AG04450 (cell line): Measurements from ENCODE around the gene MESP2. TPM values are rescaled to one million over a fixed set of nuclear protein-coding genes. Genes with fewer than 3 reads are reported as not detected.

Source experiments
- CTCF ChIA-PET: fragments of 300-600, 350-600 bp; formaldehyde crosslinking; extraction: SDS; loops from one replicate; lab custom pipeline; 2022; ENCODE audit warnings: antibody characterized with exemption, inconsistent platforms; lab: Charles Lee
- POLR2A ChIA-PET: fragments of 350-600 bp; formaldehyde crosslinking; extraction: SDS; loops from one replicate; lab custom pipeline; 2021; ENCODE audit warnings: antibody characterized with exemption, inconsistent platforms; lab: Yijun Ruan, JAX
- DNase-seq: peaks from one replicate; pipeline ENCODE4 v3.0.0-alpha.2; 2011; ENCODE audit warnings: low read depth, low spot score
- H3K27ac ChIP-seq: one replicate; pipeline ENCODE4 v1.5.1; 2012; ENCODE audit warnings: low read depth, low read length, control low read depth
- H3K27me3 ChIP-seq: one replicate; pipeline ENCODE4 v1.6.0; 2012; ENCODE audit warnings: low read length; ENCODE audit not compliant: control insufficient read depth, insufficient read depth
- H3K4me3 ChIP-seq: 2 replicates; pipeline ENCODE4 v1.5.1; 2011; ENCODE audit warnings: mild to moderate bottlenecking, low read depth, low read length, control low read depth
- H3K9me3 ChIP-seq: 2 replicates; pipeline ENCODE4 v1.5.1; 2012; ENCODE audit warnings: low read length; ENCODE audit not compliant: control insufficient read depth, insufficient read depth
- polyA plus RNA-seq: library from polyadenylated mRNA; depleted of rRNA; stranded (reverse); fragments of >200 nt; gene quantifications from 2 replicates; pipeline ENCODE4 v1.2.3, GENCODE V29; 2011
- TF ChIP-seq, protein P1 (sequence below): IDR thresholded peaks from 2 replicates; pipeline ENCODE4 v1.5.1; 2011; ENCODE audit warnings: low read depth, low read length, control low read depth, inconsistent platforms

The MESP2 gene
- polyA plus RNA-seq, 1 experiment: 0.20 TPM

DNA sequence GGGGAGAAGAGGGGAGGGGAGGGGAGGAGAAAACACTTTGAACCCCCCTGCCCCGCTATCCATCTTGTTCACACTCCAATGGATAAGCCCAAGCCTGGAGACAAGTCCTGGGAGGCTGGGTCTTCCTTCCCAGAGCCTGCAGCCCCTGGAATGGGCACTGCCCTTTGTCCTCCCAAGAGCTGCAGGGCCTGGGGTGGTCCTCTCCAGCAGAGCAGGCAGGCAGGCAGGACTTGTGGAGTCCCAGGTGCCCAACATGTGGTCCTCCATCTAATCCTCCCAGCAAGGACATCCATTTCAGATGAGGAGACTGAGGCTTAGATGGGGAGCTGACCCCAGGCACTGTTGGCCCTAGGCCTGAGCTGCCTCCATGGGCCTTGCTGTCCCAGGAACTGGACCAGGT, 10.4 kb upstream of the MESP2 start:
- Histone ChIP-seq H3K27ac (no peak overlapping the region), H3K9me3 (no peaks in the 10 kb centered on the region; the same call in 1 of the 2 replicates), H3K27me3 (no peaks in the 10 kb centered on the region), H3K4me3 (no peak overlapping the region)
- TF ChIP-seq, protein P1, sequence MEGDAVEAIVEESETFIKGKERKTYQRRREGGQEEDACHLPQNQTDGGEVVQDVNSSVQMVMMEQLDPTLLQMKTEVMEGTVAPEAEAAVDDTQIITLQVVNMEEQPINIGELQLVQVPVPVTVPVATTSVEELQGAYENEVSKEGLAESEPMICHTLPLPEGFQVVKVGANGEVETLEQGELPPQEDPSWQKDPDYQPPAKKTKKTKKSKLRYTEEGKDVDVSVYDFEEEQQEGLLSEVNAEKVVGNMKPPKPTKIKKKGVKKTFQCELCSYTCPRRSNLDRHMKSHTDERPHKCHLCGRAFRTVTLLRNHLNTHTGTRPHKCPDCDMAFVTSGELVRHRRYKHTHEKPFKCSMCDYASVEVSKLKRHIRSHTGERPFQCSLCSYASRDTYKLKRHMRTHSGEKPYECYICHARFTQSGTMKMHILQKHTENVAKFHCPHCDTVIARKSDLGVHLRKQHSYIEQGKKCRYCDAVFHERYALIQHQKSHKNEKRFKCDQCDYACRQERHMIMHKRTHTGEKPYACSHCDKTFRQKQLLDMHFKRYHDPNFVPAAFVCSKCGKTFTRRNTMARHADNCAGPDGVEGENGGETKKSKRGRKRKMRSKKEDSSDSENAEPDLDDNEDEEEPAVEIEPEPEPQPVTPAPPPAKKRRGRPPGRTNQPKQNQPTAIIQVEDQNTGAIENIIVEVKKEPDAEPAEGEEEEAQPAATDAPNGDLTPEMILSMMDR: no peak
- CTCF ChIA-PET: interaction anchor here (0.8 to 19.0 kb wide), 2 partner anchors 109 to 110 kb away, joined by 3 to 498 read pairs; no protein-coding TSS in a partner anchor
- POLR2A ChIA-PET: no interaction called here
- DNase-seq: no peak

- H3K9me3 ChIP-seq: no peaks in the 10 kb centered on the region; the same call in 1 of the 2 replicates
- H3K4me3 ChIP-seq: no peak overlapping the region
- H3K27ac ChIP-seq: no peak overlapping the region
- ChIA-PET POLR2A (no interaction called here), CTCF (interaction anchor here (0.8 kb wide), 1 partner anchor 108 kb away, joined by 3 read pairs; no protein-coding TSS in a partner anchor)
- no peak for DNase-seq
- H3K27me3 ChIP-seq: no peaks in the 10 kb centered on the region
- TF ChIP-seq, protein P1: no peak
Observed at GRCh38 chr15:89766357-89767311, 9.5 kb upstream of the MESP2 start.

DNA sequence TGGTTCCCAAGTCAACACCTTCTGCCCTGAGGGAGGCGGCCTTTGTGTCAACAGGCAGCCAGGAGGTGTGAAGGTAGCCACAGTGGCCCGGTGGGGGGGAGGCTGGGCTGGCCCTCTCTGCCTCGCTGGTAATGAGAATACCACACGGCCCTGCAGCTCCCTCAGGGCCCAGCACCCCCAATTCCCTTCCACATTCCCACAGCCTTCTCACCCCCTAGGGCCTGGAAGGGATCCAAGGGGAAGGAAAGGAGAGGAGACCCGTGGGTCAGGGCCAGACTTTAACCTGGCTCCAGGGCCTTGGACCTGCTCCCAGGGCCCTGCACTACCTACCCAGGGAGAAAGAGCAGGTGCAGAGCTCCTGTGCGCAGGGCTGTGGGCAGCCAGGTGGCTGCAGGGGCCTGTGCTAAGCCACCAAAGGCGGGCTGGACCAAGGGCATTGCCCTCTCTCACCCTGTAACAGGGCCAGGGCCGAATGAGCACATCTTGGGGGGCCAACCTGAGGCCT, 8.7 kb upstream of the MESP2 start:
- POLR2A ChIA-PET: interaction anchor here (0.9 kb wide), 1 partner anchor 61 kb away, joined by 3 read pairs; no protein-coding TSS in a partner anchor
- DNase-seq: no peak
- TF ChIP-seq, protein P1: no peak
- H3K4me3 ChIP-seq: no peak overlapping the region
- no peaks in the 10 kb centered on the region; the same call in 1 of the 2 replicates for H3K9me3 ChIP-seq
- no peaks in the 10 kb centered on the region for H3K27me3 ChIP-seq
- no peak overlapping the region for H3K27ac ChIP-seq
- CTCF ChIA-PET: interaction anchor here (2.2 kb wide), 1 partner anchor 107 kb away, joined by 24 read pairs; no protein-coding TSS in a partner anchor

GRCh38 chr15:89768071-89768500, 8.0 kb upstream of the MESP2 start:
- CTCF ChIA-PET: interaction anchor here (0.6 to 2.2 kb wide), 2 partner anchors 107 to 193 kb away, joined by 3 to 24 read pairs; partner anchors contain the start of gene TICRR
- POLR2A ChIA-PET: interaction anchor here (0.5 to 0.9 kb wide), 2 partner anchors 61 to 114 kb away, joined by 3 read pairs; no protein-coding TSS in a partner anchor
- Histone ChIP-seq H3K9me3 (no peaks in the 10 kb centered on the region; the same call in 1 of the 2 replicates), H3K4me3 (no peak overlapping the region), H3K27me3 (no peaks in the 10 kb centered on the region), H3K27ac (no peak overlapping the region)
- TF ChIP-seq, protein P1: no peak
- no peak for DNase-seq
